SHP77 (cell line): ENCODE data around the gene CCDC60.

Experiments used
- DNase-seq, 2 experiments: peaks; one replicate each; lab custom pipeline; 2025; lab: John Stamatoyannopoulos, UW

CCDC60 gene, protein sequence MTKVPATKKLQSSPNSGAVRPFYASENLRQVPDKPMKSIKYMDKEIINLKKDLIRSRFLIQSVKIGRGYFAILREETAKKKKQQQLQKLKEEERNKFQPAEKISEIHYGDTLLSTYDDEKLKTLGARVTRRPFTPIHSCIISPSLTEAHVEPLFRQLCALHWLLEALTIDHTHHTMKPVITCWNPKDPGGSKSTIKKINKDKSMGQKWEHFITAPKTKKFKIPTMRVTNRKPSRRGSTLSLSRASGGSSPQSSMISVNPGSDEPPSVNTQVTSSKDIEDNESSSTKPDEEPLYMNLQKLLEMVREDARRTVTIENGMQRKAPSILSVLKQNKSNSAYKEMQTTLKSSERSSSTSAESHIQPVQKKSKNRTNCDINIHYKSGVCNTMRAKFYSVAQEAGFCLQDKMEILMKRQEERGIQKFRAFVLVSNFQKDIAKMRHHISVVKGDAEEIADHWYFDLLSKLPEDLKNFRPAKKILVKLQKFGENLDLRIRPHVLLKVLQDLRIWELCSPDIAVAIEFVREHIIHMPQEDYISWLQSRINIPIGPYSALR

DNA sequence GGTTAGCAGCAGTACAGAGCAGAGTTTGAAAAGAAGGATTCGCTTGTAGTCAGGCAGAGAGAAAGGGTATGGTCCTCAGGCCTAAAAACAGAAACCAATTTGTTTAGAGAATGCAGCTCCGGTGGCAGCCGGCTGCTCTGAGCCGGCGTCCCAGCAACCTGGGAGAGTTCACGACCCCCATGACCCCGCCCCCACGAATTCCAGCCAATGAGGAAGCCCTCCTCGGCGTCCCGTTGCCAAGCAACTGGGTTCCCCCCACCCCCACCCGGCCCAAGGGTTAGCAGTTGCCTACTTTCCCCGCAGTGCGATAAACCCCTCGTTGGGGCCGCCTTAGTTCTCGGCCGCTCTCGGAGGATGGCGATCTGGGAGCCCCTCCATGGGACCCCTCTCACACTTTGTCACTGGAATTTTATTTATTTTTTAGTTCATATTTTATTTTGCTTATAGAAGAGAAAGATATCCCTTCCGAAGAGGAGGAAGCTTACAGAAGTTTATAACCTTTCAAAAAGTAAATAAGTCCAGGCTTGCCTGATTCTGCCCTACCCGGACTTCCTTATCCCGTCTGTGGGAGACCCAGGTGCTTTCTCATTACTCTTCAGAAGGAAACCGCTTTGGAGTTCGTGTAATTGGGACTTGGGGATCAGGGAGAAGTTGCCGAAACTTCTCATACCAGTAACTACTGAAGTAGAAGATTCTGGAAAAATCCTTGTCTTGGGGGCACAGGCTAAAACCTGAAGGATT, at the start of gene CCDC60:
TSS of gene CCDC60 (plus strand) at position 300 of the 741 bp plus-strand sequence. CDS start 448 bp downstream, outside the sequence.
- DNase-seq, result no peak

- no peak for DNase-seq
Measured at GRCh38 chr12:119288576-119288975, 46.0 kb upstream of the CCDC60 start.

DNA sequence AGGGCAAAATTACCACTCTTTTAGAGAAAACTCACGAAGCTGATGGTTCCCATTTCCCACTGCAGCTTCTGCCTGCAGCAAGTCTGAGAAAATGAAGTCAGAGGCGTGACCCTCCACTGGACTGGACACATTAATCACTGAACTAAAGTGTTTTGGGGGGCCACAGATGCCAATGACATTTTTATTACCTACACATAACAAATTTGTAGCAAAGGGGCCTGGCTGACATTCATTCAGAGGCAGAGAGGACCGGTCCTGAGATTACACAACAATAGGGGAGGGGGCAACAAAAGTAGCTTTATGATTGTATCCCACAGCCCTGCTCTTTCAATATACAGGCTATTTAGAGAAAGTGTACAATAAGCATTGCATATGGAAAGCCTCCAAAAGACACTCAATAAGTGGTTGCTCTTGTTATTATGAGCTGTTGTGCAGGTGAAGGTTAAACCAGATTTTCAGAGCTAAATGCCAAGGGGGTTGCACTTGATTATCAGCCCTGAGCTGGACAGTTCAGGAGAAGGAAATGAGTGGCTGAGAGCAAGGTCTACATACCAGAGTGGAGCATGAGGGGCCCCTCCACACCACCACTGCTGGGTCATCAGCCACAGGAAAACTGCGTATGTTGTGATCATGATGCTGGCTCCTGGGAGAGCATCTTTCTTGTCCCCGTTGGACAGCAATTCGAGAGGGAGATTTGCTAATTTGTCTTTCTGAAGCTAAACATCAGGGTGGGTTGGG, 41.5 kb upstream of the CCDC60 start:
- DNase-seq, result no peak

GRCh38 chr12:119294211-119294610, 40.3 kb upstream of the CCDC60 start:
- DNase-seq, result no peak

DNA sequence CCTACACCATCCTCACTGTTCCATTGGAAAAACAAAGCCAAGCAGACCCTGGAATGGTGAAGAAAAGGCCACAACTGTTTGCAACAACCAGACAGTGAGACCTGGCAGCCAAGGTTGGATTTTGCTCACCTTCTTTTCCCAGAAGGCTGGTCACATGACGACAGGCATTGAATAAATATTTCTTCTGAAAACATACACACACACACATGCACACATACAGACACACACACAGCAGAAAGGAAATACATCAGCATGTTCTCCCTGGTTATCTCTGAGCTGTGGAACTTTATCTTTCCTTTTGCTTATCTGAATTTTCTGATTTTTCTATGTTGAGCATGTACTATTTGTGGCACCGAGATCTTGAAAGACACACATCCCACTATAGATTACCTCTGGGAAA, 38.0 kb upstream of the CCDC60 start:
- no peak for DNase-seq

GRCh38 chr12:119299130-119299529, 35.4 kb upstream of the CCDC60 start:
- no peak for DNase-seq

GRCh38 chr12:119301379-119301778, 33.1 kb upstream of the CCDC60 start:
- no peak for DNase-seq

GRCh38 chr12:119302451-119303080, 32.0 kb upstream of the CCDC60 start:
- DNase-seq, result no peak

DNA sequence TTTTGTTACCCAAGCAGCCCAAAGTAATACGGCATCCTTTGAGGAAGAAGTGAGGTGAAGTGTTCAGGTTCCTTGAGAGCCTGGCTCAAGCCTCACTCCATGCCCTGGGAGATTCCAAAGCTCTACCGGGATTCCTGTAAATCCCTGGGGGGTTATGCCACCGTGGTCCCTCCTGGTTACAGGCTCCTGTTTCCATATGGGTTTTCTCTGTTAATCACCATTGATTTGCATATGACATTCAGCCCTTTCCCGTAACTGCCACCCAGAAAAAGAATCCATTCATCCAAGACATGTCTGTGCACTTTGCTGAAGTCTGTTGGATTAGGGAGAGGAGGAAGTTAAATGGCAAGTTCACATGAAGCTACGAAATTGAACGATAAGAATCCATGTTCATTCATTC, 27.9 kb upstream of the CCDC60 start:
- no peak for DNase-seq

GRCh38 chr12:119307747-119308146, 26.8 kb upstream of the CCDC60 start:
- no peak for DNase-seq

DNA sequence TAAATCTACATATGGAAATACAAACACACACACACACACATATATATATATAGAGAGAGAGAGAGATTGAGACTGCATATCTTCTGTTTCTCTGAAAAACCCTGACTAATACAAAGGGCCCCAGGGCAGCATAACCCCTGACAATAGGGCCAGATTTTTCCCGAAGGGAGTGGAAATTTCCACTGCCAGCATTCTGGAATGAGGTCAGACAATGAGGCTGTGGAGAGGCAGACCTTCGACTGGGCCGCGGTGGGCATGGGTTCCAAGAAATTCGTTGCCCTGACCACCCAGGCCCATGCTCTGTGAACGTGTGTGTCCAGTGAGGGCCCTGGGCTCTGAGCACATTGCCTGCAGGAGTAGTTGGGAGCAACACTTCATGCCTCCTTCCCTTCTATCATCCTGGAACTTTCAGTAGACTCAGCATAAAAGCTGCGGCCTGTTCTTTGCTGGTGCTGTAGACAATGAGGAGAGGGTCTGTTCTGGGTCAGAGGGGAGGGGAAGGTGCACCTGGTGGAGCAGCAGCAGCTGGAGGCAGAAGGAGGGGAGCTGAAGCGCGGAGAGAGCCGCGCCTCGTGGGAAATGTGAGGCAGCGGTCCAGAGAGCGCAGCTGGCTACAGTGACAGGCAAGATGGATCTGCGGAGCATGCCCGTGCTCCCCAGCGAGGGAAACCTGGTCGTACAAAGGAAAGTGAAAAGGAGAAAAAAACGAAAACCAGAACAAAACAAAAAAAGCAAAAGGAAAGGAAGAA, 25.6 kb upstream of the CCDC60 start:
- peak; percentile 18 to 44 for DNase-seq

- DNase-seq, result no peak
Measured at GRCh38 chr12:119311878-119312277, 22.7 kb upstream of the CCDC60 start.

- DNase-seq, result no peak
Measured at GRCh38 chr12:119312904-119313303, 21.6 kb upstream of the CCDC60 start.

- no peak for DNase-seq
Measured at GRCh38 chr12:119314290-119314689, 20.2 kb upstream of the CCDC60 start.

DNA sequence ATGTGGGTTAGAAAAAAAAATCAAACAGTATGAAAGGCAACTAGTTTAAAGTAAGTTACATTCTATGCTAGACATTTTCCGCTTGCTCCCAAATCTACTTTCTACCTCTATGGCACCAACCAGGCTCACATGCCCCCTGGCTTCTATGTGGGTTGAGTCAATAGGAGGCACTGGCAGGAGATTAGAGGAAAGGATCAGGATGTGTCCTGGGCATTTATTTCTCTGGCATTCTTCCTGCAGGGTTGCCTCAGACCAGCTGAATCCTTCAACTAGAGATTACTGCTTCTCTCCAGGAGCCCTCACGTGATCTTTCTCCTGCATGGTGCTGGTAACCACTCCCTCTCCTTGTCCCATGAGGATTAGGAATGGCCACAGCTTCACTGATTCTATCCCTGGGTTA, 14.9 kb upstream of the CCDC60 start:
- DNase-seq, result no peak

GRCh38 chr12:119320678-119321077, 13.9 kb upstream of the CCDC60 start:
- DNase-seq, result no peak

- DNase-seq, result no peak
Measured at GRCh38 chr12:119322301-119322723, 12.2 kb upstream of the CCDC60 start.

- no peak for DNase-seq
Measured at GRCh38 chr12:119325813-119326212, 8.7 kb upstream of the CCDC60 start.

DNA sequence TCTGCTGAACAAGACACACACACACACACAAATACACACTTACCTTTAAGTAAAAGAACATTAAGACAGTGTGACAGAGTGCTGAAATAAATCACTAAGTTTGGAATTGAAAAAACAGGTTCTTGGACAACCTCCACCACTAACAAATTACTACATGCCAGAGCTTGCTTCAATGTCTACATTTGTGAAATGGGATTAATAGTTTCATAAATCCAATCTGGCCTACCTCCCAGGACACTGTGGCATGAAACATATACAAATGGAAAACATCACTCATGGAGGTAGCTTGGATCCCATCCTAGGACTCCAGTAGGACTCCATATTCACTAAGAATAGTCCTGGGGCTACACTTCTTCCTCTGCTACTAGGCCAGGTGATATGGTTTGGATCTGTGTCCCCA, 8.2 kb upstream of the CCDC60 start:
- DNase-seq, result no peak

DNA sequence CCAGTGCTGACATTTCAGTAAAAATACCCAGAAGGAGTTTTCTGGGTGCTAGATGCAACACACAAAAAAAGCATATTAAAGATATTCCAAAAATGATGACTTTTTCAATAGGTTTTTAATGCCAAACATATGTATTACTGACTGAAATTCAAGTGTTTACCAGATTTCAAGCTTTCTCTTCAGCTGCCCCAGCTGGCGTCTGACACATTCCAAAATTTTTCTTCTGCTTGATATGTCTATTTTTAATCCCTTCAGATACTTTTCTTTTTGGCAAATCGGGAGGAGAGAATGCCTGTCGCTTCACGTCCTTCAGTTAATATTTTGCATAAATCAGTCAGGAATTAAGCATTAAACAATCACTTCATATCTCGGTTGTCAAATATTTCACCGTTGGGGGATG, 7.1 kb upstream of the CCDC60 start:
- no peak for DNase-seq

DNA sequence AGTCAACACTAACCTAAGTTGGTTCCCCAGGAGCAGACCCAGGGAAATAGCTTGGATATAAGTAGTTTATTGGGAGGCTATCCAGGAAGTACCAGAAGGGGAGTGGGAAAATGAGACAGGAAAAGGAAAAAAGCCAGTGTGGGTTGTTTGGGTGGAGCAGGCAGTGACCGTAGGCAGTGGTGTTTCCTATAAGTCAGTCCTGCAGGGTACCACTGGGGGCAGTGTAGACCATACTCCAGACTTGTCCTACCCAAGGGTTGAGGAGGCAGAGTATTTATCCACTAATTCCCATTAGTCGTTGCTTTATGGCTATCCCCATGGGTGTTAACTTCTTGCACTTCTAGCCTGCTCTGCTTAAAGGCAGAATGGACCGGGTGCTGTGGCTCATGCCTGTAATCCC, 6.4 kb upstream of the CCDC60 start:
- DNase-seq, result peak; percentile 14 to 43
